GM15510 (cell line): ENCODE data around the gene CSNK2B.

Experiments
- POLR2A ChIP-seq: IDR thresholded peaks from 3 replicates; pipeline ENCODE4 v1.6.1; 2011; ENCODE audit warnings: borderline replicate concordance; ENCODE audit not compliant: insufficient read length; ENCODE audit errors: extremely low read depth

Gene CSNK2B

DNA sequence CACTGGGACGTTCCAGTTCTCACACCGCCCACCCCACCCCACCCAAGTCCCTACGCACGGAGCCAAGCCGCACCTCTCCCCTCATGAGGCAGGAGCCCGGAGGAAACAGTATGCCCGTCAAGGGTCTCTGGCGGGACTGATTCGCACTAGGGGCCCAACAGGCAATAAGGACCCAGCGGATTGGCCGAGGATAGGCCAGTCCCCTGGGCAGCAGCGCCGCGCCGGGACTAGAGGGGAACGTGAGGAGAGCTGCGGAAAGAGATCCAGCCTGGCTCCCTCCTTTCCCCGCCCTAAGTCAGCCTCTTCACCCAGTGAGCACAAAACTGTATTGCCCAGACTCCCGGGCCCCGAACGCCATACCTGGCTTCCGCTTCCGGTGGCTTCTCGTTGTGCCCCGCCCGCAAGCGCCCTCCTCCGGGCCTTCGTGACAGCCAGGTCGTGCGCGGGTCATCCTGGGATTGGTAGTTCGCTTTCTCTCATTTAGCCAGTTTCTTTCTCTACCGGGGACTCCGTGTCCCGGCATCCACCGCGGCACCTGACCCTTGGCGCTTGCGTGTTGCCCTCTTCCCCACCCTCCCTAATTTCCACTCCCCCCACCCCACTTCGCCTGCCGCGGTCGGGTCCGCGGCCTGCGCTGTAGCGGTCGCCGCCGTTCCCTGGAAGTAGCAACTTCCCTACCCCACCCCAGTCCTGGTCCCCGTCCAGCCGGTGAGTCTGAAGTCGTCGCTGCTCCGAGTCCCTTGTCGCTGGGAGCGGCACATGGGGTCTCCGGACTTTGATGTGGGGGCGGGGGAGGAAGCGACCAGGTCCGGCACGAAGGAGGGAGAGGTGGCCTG is at the start of gene CSNK2B:
TSS of gene CSNK2B (plus strand) at position 580 of the 836 bp plus-strand sequence. CDS start 752 bp downstream, outside the sequence.
- TF ChIP-seq POLR2A = peak; percentile 79

DNA sequence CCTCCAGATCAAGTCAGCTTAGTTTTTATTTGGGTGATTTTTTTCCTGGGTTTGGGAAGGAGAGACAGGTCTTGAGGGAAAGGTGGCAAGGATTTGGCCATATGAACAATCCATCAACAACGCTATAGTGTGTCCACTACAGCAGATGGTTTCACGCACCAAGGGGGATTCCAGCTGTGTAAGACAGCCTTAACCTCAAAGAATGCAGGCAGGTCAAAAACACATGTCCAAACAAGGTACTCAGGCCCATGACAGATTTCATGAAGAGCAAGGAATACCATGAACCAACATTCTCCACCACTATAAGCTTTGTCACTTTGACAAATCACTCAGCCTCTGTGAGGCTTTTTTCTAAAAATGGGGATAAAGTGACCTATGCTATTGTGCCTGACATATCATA is 48.9 kb upstream of the CSNK2B start:
- TF ChIP-seq POLR2A = no peak

DNA sequence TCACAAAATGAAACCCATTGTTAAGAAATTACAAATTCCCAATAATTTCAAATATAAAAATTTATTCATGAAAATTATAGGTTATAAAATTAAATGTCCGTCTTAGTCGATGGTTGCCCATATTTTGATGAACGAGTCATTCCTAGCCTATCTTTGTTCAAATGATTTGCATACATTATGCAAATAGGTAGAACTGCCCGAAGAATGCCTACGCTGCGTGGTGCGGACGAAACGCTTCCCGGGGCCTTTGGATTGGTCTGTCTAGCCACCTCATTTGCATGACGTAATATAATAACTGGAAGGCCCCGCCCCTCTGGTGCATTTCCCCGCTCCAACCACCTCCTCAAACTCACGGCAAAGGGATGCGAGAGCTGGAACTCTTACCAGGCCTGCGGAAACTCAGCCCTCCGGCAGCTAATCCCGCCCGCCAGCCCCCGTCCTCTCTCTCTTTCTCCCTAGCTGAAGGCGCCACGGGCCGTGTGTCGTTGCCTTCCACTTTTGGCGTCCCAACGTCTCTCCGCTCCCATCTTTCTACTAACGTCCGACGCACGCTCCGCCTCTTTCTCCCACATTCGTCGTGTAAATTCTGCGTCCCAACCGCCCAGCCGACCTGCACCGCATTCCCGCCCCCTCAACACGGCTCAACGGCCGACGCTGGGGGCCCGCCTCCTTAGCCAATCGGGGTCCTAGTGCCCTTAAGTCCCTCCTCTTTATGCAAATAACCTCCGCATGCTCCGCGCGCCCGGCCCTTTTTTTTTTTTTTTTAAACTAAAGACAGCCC is 45.9 kb upstream of the CSNK2B start:
- TF ChIP-seq POLR2A = peak; percentile 81

DNA sequence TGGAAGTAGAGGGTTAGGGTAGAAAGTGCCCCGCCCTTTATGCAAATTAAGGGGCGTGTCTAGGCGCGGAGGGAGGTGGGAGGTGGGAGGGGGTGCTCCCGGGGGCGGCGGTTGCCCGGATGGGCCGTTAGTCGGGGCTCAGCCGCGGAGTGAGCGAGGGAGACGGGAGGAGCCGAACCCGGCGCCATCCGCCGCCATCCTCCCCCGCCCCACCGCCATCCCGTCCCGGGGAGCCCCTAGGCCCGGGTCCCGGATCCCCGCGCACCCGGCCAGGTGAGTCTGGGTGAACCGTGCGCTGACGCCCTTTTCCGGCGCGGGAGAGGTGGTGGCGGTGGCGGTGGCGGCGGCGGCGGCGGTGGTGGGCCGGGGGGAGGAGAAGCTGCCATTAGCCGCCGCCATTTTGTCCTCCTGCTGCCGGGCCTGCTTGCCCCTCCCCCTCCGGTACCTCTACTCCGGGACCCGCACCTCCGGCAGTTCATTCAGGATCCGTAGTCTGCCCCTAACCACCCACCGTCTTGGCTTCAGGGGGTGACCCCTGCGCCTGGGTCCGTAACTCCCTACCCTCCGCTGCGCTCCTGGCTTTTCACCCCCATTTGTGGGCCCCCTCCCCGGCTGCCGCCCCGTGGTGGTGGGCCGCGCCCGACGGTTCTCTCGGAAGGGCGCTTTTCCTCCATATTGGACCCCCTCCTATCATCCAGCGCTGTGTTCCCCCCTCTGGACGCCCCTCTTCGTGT is 45.1 kb upstream of the CSNK2B start, which contains the start of gene PRRC2A:
TSS of gene PRRC2A (plus strand) at position 130 of the 734 bp plus-strand sequence. CDS start 2,075 bp downstream, outside the sequence.
- TF ChIP-seq POLR2A = peak; percentile 76

DNA sequence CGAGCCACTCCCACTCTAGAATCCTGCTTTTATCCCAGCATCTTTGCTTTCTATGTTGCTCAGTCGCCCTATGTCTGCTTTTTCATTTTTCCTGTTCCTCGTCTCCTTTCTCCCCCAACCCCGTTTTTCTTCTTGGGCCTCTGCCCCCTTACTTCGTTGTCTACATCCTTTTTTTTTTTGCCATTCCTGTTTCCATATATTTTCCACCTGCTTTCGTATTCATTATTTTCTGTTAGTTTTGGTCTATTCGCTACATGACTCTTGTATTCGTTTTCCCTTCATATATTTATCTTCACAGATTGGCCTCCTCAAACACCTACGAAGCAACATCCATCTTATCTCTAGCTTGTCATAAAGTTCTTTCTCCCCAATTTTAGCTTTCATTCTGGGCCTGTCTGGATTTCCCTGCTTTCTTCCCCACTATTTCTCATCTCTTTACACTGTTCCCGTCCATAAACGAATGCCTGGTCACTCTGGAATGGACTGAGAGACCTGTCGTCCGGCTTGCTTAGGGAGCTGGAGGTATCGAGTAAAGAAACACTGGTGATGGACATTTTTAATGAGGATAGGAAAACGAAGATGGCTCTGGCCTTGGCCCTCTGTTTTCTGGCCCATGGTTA is 44.5 kb upstream of the CSNK2B start:
- TF ChIP-seq POLR2A = no peak

DNA sequence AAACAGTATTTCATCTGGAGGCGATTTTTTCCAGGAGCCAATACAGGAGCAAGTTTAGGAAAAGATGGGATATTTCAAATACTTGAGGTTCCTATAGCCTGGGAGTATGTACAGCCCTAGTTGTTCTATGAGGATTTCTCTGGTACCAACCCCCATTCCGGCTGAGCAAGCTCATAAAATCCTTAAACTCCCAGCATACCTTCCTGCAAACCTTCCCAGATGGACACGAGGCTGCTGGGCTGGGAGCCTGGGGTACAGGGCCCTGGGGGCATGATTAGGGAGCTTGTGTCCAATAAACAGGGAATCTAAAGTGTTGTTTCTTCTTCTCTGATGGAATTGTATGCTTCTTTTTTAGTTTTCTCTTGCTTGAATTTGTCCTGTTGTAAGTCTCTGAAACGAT is 43.9 kb upstream of the CSNK2B start:
- no peak for TF ChIP-seq POLR2A

DNA sequence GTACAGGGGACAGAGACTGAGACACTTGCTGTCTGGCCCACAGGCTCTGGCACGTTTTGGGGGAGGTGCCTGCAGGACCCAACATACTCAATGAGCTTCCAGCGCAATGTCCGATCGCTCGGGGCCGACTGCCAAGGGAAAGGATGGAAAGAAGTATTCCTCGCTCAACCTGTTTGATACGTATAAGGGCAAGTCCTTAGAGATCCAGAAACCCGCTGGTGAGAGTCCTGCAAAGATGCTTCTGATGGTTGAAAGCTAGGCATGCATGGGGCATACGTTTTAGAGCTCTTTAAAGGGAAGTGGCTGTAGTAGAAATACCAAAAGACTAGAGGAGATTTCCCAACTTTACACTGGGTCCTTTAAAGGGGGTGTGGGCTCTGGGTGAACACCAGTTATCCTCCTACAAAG is 43.2 kb upstream of the CSNK2B start:
- no peak for TF ChIP-seq POLR2A

DNA sequence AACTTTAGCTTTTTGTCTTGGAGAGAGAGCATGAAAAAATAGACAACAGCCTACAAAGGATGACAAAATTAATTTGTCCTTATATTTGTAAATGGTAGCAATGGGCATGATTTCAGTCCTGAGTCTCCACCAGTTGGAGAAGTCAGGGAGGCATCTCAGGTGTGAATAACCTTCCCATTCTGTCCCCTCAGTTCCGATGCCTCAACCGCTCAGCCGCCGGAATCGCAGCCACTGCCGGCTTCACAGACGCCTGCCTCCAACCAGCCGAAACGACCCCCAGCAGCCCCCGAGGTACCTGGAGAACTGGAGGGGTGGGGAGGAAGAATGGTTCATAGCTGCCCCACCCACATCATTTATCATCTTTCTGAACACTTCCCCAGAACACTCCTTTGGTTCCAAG is 41.8 kb upstream of the CSNK2B start:
- no peak for TF ChIP-seq POLR2A

DNA sequence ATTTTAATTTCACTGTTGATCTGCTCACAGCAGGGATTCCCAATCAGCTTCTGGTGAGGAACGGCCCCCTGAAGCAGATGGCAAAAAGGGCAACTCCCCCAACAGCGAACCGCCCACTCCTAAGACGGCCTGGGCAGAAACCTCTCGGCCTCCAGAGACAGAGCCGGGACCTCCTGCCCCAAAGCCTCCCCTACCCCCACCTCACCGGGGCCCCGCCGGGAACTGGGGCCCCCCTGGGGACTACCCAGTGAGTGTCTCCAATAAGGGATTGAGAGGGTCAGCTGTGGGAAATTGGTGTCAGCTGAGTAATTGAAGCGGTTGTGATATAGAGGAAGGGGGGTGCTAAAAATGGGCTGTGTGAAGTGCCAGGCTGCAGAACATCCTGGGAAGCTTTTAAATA is 38.9 kb upstream of the CSNK2B start:
- TF ChIP-seq POLR2A = no peak

DNA sequence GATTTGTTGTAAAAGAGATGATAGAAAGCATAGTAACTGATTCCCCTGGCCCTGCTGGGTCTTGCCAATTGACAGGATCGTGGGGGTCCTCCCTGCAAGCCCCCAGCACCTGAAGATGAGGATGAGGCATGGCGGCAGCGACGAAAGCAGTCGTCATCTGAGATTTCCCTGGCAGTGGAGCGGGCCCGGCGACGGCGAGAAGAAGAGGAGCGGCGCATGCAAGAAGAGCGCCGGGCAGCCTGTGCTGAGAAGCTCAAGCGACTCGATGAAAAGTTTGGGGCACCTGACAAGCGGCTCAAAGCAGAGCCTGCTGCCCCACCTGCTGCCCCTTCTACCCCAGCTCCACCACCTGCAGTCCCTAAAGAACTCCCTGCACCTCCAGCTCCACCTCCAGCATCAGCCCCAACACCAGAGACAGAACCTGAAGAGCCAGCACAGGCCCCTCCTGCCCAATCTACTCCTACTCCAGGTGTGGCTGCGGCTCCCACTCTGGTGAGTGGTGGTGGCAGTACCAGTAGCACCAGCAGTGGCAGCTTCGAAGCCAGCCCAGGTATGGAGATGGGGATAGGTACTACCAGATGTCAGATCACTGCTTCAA is 38.1 kb upstream of the CSNK2B start:
- no peak for TF ChIP-seq POLR2A

DNA sequence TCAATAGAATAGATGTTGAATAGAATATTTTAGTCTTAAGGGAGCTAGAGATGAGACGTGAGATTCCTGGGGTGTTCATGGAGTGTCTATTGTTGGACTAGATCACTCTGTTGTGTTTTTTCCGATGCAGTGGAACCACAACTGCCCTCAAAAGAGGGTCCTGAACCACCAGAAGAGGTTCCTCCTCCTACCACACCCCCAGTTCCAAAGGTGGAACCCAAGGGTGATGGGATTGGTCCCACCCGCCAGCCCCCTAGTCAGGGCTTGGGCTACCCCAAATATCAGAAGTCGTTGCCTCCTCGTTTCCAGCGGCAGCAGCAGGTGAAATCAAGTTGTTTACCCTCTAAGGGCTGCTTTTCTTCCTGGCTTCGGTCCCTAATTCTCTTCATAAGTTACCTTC is 36.9 kb upstream of the CSNK2B start:
- no peak for TF ChIP-seq POLR2A

DNA sequence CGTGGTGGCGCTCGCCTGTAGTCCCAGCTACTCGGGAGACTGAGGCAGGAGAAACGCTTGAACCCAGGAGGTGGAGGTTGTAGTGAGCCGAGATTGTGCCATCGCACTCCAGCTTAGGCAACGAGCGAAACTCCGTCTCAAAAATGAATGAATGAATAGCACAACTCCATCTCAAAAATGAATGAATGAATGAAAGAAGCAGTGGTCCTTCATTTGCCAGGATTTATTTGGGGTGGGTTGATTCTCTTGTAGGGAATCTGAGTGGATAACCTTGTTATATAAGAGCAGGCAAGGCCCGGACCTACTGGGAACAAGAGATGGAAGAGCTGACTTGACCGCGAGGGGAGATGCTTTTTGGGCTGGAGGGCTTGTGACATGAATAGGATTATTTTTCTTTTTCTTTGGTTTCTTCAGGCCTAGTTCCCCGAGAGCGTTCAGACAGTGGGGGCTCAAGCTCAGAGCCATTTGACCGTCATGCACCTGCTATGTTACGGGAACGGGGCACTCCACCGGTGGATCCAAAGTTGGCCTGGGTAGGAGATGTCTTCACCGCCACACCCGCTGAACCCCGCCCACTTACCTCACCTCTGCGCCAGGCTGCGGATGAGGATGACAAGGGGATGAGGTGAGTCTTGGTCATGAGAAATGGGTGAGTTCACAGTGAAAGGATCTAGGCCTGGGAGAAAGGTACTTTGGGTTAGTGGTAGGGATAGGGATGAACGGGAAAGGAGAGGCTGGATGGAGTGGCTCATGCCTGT is 35.5 kb upstream of the CSNK2B start:
- no peak for TF ChIP-seq POLR2A

DNA sequence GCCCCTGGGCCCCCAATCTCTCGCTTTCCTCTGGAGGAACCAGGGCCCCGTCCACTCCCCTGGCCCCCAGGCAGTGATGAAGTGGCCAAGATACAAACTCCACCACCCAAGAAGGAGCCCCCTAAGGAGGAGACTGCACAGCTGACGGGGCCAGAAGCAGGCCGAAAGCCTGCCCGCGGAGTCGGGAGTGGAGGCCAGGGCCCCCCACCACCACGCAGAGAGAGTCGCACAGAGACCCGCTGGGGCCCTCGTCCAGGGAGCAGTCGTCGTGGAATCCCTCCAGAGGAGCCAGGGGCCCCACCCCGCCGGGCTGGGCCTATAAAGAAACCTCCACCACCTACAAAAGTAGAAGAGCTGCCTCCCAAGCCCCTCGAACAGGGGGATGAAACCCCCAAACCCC is 34.7 kb upstream of the CSNK2B start:
- TF ChIP-seq POLR2A = no peak
